ENCODE data around the gene MEF2D.
A peak's percentile ranks its signal among the peaks of the same experiment; 100 is the strongest.

MEF2D gene

DNA sequence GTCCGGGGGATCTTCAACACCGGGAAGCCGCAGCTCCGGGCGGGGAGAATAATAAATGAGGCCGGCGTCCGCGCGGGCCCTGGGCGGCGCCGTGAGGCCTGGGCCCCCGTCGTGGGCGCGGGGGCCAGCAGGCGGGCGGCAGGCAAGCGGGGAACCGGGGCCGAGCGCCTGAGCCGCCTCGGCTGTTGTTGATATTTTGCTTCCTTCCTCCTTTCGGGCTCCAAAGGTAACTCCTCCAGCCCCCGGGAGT is at the start of gene MEF2D:
Gene MEF2D, minus strand, starts transcription at position 233 of the 250 bp plus-strand sequence. CDS start 17,483 bp downstream, outside the sequence.
- peaks cover 52% of the 10 kb centered on the region for H3K4me1 ChIP-seq (ENCODE audit: insufficient read depth, low read length)
- peak within 1 kb of the TSS; percentile 95 for H3K9ac ChIP-seq (ENCODE audit: low read depth, low read length)
- H3K36me3 ChIP-seq (ENCODE audit: insufficient read depth, low read length), result no peaks in the 10 kb centered on the region; the same call in 1 of the 2 replicates
- H3K9me3 ChIP-seq (ENCODE audit: control insufficient read depth, insufficient read depth, low read length), result no peaks in the 10 kb centered on the region

DNA sequence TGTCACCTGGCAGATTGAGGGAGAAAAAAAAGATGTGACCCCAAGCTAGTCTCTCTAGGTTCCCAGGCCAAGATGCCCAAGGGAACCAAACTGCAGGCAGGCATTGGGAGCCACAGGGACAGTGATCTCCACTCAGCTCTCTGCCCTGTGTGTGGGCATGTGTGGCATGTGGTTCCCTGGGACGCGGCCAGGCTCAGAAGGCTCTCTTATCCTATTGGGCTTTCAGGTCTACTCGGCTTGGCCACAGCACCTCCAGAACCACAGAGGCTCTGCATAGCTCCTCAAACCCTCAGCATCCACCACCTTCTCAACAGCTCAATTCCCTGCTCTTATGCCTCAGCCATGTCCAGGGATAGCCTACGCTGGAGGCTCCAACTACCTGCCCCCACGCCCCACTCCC is 49.8 kb upstream of the MEF2D start:
- Histone ChIP-seq H3K36me3 (ENCODE audit: insufficient read depth, low read length) (peaks cover 4% of the 10 kb centered on the region), H3K9me3 (ENCODE audit: control insufficient read depth, insufficient read depth, low read length) (no peaks in the 10 kb centered on the region), H3K4me1 (ENCODE audit: insufficient read depth, low read length) (no peaks in the 10 kb centered on the region), H3K9ac (ENCODE audit: low read depth, low read length) (no peak overlapping the region)

DNA sequence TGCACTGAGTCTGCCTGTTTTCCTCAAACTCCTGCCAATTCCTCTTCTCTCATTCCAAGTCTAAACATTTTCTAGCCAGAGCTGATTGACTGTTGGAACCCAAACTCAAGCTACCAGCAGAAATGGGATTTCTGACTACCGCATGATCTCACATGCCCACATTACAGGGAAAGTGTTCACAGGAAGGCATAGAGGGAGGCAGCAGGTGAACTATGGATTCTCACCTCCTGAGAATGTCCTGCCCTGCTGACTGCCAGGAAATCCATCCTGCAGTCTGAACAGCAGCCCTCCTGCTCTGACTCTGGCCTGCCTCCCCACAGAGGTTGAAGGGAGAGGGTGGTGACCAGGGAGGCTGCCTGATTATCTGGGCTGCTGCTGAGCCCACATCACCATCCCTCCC is 49.3 kb upstream of the MEF2D start:
- Histone ChIP-seq H3K9ac (ENCODE audit: low read depth, low read length) (no peak overlapping the region), H3K36me3 (ENCODE audit: insufficient read depth, low read length) (peaks cover 8% of the 10 kb centered on the region), H3K9me3 (ENCODE audit: control insufficient read depth, insufficient read depth, low read length) (no peaks in the 10 kb centered on the region), H3K4me1 (ENCODE audit: insufficient read depth, low read length) (no peaks in the 10 kb centered on the region)

DNA sequence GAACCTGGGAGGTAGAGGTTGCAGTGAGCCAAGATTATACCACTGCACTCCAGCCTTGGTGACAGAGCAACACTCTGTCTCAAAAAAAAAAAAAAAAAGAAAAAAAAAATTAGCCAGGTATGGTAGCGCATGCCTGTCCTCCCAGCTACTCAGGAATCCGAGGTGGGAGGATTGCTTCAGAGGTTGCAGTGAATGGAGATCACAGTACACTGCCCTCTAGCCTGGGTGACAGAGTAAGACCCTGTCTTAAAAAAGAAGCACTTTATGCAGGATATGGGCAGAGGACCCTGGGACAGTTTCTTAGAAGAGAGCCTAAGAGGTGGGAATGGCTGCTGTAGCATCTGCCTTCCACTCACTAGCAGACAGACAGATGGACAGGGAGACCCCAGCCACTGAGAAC is 48.8 kb upstream of the MEF2D start:
- peaks cover 5% of the 10 kb centered on the region for H3K36me3 ChIP-seq (ENCODE audit: insufficient read depth, low read length)

DNA sequence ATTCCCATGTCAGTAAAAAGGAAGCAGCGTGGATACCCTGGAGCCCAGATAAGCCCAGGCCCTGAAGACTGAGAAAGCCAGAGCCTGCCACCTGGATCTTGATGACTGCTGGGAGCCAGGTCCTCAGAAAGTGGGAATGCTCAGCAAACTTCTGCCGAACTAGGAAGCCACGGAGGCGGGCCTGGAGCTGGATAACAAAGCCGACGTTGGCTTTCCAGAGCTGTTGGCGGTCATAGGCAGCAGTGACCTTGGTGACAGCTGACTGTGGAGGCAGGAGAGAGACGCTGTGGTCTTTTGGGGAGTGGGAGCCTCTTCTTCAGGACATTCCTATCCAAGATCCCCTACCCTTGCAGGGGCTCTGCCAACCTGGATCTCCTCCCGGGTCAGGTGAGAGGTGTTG is 47.4 kb upstream of the MEF2D start:
- Histone ChIP-seq H3K4me1 (ENCODE audit: insufficient read depth, low read length) (no peaks in the 10 kb centered on the region), H3K36me3 (ENCODE audit: insufficient read depth, low read length) (peaks cover 4% of the 10 kb centered on the region), H3K9me3 (ENCODE audit: control insufficient read depth, insufficient read depth, low read length) (no peaks in the 10 kb centered on the region), H3K9ac (ENCODE audit: low read depth, low read length) (no peak overlapping the region)

More for the DNA sequence above, 48.8 kb upstream of the MEF2D start:
- Histone ChIP-seq H3K9me3 (ENCODE audit: control insufficient read depth, insufficient read depth, low read length) (no peaks in the 10 kb centered on the region), H3K4me1 (ENCODE audit: insufficient read depth, low read length) (no peaks in the 10 kb centered on the region), H3K9ac (ENCODE audit: low read depth, low read length) (no peak overlapping the region)

DNA sequence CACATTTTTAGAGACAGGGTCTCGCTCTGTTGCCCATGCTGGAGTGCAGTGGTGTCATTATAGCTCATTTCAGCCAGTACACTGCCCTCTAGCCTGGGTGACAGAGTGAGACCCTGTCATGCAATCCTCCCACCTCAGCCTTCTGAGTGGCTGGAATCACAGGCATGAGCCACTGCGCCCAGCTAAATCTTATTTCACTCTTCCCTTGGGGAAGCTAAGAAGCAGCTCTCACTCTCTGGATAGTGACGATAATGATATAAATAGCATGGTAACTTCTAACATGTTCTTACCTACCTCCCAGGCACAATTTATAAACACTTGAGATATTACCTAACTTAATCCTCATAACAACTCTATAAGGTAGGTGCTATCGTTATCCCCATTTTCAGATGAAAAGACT is 46.9 kb upstream of the MEF2D start:
- H3K4me1 ChIP-seq (ENCODE audit: insufficient read depth, low read length), result no peaks in the 10 kb centered on the region
- H3K36me3 ChIP-seq (ENCODE audit: insufficient read depth, low read length), result peaks cover 4% of the 10 kb centered on the region
- no peak overlapping the region for H3K9ac ChIP-seq (ENCODE audit: low read depth, low read length)
- no peaks in the 10 kb centered on the region for H3K9me3 ChIP-seq (ENCODE audit: control insufficient read depth, insufficient read depth, low read length)

DNA sequence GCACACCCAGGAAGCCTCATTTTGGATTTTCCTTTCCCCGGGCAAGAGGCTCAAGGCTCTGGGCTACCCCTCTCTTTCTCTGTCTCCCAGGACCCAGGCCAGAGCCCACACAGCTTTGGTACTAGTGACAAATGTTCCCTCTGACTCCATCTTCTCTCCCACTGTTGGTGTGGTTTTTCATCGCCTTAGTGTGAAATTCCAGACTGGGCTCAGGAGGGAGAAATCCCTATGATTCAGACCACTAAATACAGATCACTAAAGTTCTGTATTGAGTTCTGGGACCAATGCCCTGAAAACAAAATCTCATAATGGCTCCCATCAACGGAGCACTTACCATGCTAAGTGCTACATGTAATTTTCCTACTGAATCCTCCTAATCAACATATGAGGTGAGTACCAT is 45.7 kb upstream of the MEF2D start:
- H3K4me1 ChIP-seq (ENCODE audit: insufficient read depth, low read length), result no peaks in the 10 kb centered on the region
- H3K9ac ChIP-seq (ENCODE audit: low read depth, low read length), result no peak overlapping the region
- H3K36me3 ChIP-seq (ENCODE audit: insufficient read depth, low read length), result peaks cover 9% of the 10 kb centered on the region
- no peaks in the 10 kb centered on the region for H3K9me3 ChIP-seq (ENCODE audit: control insufficient read depth, insufficient read depth, low read length)

DNA sequence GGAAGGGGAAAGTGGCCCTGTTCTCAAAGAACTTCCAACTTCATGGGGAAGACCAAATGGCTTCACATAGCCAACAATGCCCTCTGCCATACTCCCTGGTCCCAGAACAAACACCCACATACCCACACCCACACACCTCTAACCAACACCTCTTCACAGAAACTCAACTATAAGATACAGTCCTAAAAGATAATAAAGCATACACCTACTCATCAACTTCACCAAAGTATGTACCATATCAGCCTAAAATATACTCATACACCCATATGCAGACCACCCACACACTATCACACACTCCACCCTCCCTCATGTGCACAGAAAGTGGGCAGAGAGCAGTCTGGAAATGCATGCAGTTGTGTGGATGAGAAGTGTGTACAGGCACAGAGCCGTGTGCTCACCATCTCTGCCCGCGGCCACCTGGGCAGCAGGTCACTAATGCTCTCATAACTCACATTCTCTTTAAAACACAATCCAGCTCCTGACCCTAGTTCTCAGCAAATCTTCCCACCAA is 44.1 kb upstream of the MEF2D start:
- Histone ChIP-seq H3K9ac (ENCODE audit: low read depth, low read length) (no peak overlapping the region), H3K36me3 (ENCODE audit: insufficient read depth, low read length) (peaks cover 11% of the 10 kb centered on the region), H3K4me1 (ENCODE audit: insufficient read depth, low read length) (no peaks in the 10 kb centered on the region), H3K9me3 (ENCODE audit: control insufficient read depth, insufficient read depth, low read length) (no peaks in the 10 kb centered on the region)

DNA sequence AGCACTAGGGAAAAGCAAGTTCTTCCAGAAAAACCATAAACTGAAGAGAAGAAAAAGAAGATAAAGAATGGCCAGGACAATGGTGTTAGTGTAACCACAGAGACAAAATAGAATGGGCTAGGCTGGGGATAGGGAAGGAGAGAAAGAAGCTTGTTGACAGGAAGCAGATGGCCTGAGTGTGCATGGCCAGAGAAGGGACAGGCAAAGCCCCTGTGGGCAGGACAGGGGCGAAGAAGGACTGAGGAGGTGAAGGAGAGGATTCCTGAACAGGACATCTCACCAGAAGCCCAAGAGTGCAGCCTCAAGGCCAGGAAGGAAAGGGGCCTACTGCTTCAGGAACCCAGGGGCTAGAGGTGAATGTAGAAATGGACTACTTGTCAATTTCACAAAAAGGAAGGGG is 42.5 kb upstream of the MEF2D start:
- Histone ChIP-seq H3K9me3 (ENCODE audit: control insufficient read depth, insufficient read depth, low read length) (no peaks in the 10 kb centered on the region), H3K4me1 (ENCODE audit: insufficient read depth, low read length) (no peaks in the 10 kb centered on the region), H3K9ac (ENCODE audit: low read depth, low read length) (no peak overlapping the region), H3K36me3 (ENCODE audit: insufficient read depth, low read length) (peaks cover 15% of the 10 kb centered on the region)

DNA sequence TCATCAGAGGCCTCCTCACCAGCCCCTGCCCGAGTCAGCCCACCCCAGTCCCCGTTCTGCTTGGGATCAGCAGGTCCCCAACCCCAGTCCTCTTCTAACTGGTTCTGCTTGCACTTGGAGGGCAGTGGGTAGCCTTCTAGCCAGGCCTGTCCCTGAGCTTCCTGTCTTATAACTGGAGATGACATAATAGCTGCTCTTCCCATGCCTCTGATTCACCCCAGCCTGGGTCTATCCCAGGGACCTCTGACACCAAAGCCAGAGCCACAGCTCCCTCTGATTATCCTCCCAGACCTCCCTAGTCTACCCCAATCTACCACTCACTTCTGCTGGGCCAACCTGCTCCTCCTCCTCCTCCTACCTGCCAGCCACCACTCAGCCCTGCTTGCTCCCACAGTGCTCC is 40.4 kb upstream of the MEF2D start:
- Histone ChIP-seq H3K4me1 (ENCODE audit: insufficient read depth, low read length) (no peaks in the 10 kb centered on the region), H3K9ac (ENCODE audit: low read depth, low read length) (no peak overlapping the region), H3K36me3 (ENCODE audit: insufficient read depth, low read length) (peaks cover 15% of the 10 kb centered on the region), H3K9me3 (ENCODE audit: control insufficient read depth, insufficient read depth, low read length) (no peaks in the 10 kb centered on the region)

DNA sequence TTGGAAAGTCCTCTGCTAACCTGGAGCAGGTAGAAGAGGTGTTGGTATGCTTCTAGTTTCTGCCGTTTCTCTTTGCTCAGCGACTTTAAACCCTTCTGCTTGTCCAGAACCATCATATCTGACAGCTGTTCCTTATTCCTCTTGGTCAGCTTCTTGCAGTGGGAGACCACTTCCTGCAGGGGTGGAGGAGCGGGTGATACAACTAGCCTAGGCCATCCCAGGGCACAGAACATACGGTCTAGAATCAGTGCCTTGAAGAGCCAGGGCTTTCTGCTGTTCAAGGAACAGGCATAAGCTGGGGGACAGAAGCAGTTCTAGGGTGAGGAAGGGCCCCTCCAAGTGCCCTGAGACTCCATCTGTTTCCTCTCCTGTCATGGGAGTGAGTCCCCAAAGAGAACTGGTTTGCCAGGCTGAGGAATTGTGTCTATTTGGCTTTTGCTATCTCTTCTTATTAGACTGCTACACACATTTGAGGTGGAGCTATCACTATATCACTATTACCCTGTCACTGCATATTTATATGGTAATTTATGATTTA is 39.3 kb upstream of the MEF2D start:
- Histone ChIP-seq H3K9ac (ENCODE audit: low read depth, low read length) (no peak overlapping the region), H3K36me3 (ENCODE audit: insufficient read depth, low read length) (peaks cover 11% of the 10 kb centered on the region), H3K9me3 (ENCODE audit: control insufficient read depth, insufficient read depth, low read length) (no peaks in the 10 kb centered on the region), H3K4me1 (ENCODE audit: insufficient read depth, low read length) (no peaks in the 10 kb centered on the region)

DNA sequence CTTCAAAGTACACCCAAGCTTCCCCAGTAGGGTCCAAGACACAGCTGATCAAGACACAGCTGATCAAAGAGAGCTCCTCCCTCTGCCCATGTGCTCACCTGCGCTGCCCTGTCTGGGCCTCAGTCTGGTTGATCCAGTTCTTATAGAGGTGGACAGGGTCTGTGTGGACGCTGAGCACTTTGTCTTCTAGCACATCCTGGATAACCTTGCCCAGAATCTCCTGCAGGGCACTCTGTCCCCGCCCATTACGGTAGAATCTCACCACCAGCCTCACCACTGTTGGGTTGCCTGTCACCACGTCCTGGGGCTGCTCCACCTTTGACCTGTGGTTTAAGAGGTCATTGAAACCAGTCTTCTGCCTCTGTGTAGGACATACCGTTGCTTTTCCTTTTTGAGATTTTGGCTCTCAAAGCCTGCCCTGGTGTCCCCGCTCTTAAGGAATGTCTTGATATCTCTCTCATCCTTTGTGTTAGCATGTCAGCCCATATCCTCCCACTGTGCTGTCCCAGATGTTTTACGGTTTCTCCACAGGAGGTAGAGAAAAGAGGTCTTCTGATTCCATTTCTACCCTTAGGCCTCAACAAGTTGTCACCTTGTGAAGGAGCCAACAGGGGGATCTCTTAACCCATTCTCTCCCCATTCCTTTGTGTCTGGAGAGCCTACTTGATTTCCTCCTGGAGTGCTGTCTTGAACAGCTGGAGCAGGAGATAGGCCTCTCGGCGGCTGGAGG is 38.3 kb upstream of the MEF2D start:
- Histone ChIP-seq H3K9me3 (ENCODE audit: control insufficient read depth, insufficient read depth, low read length) (no peaks in the 10 kb centered on the region), H3K9ac (ENCODE audit: low read depth, low read length) (no peak overlapping the region), H3K36me3 (ENCODE audit: insufficient read depth, low read length) (peaks cover 11% of the 10 kb centered on the region), H3K4me1 (ENCODE audit: insufficient read depth, low read length) (no peaks in the 10 kb centered on the region)

DNA sequence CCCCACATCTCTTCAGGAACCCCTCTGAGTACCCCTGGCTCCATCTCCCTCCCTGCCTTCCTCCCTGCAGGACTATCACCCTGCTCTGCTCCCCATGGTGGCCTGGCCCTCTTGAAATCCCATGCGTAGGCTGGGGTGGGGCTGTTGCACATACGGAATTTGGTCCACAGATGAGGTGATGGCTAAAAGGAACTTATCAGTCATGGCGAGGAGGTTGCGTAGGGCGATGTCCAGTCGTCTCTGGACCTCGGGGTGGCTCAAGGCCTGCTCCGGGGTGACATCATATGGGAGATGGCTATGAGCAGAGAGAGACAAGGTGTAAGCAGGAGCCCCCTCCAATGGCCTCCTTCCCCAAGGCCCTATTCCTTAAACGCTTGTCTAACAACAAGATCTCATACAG is 36.5 kb upstream of the MEF2D start:
- H3K9me3 ChIP-seq (ENCODE audit: control insufficient read depth, insufficient read depth, low read length), result no peaks in the 10 kb centered on the region
- H3K9ac ChIP-seq (ENCODE audit: low read depth, low read length), result no peak overlapping the region
- H3K36me3 ChIP-seq (ENCODE audit: insufficient read depth, low read length), result peaks cover 11% of the 10 kb centered on the region
- H3K4me1 ChIP-seq (ENCODE audit: insufficient read depth, low read length), result no peaks in the 10 kb centered on the region

DNA sequence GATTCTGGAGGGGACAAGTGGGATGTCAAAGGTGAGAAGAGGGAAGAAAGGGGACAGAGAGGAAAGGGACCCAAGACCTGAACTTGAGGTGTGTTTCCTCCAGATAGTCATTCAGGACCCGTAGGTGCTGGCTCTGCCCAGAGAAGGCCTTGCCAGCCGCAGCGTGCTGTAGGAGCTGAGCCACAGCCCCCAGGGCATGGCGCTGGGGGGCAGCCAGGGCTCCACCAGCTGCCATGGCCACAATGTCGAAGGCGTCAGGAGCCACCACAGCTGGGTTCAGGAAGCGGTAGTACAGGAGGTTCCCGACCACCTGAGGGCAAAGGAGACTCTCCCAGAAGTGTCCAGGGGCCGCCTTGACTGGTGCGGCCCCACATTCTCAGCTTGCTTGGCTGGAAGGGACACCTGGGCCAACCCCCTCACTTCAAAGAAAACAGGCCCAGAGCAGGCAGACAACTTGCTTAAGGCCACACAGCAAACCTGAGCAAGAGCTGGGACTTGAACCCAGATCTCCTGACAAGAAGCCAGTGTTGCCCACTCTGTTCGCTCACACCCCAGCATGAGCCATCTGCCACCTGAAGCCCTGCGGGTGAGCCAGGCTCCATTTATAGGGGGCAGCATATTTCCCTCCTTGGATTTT is 34.0 kb upstream of the MEF2D start:
- Histone ChIP-seq H3K36me3 (ENCODE audit: insufficient read depth, low read length) (peaks cover 3% of the 10 kb centered on the region), H3K4me1 (ENCODE audit: insufficient read depth, low read length) (no peaks in the 10 kb centered on the region), H3K9me3 (ENCODE audit: control insufficient read depth, insufficient read depth, low read length) (no peaks in the 10 kb centered on the region)

DNA sequence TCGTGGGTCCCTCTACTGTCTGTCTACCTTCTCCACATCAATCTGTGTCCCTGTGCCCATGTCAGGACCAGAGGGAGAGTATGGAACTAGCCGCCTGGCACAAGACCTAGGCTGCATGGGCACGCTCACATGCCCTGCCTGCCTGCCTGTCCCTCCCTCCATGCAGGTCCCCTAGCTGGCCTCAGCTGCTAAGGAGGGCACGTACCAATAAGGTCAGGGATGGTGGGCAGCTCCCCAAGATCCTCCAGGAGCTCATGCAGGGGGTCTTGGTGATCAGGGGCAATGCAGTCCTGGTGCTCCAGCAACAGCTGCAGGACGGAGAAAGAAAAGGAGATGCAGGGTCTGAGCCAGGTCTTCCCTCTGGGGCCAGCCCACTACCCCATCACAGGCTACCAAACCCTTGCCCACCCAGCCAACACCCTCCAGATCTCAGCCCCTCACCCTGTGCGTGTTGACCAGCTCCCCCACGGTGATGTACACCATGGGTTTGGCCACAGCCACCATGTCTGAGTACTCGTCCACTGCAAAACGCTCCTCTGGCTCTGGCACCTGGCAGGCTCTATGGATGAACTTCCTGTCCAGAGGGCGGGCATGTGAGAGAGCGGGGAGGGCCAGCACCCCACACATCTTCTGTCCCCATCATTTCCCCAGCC is 33.1 kb upstream of the MEF2D start:
- Histone ChIP-seq H3K4me1 (ENCODE audit: insufficient read depth, low read length) (no peaks in the 10 kb centered on the region), H3K36me3 (ENCODE audit: insufficient read depth, low read length) (no peaks in the 10 kb centered on the region; the same call in 1 of the 2 replicates), H3K9ac (ENCODE audit: low read depth, low read length) (no peak overlapping the region), H3K9me3 (ENCODE audit: control insufficient read depth, insufficient read depth, low read length) (no peaks in the 10 kb centered on the region)

More for the DNA sequence above, 34.0 kb upstream of the MEF2D start:
- H3K9ac ChIP-seq (ENCODE audit: low read depth, low read length), result no peak overlapping the region

All from ES-I3 (cell line).